T-helper 9 cell (primary cell): ENCODE data around the gene FBXO3.

Experiments
- DNase-seq: peaks from one replicate; pipeline ENCODE4 v3.0.0-alpha.2; 2020

FBXO3 gene

GRCh38 chr11:33700502-33701271 lies 73.6 kb downstream of the FBXO3 start, which contains the start of gene C11orf91:
Gene C11orf91, minus strand, starts transcription at chr11:33700826. Its CDS starts 86 bp downstream, at chr11:33700740.
- peak; percentile 97 for DNase-seq

- no peak for DNase-seq
These were observed 74.2 kb downstream of the FBXO3 start for GRCh38 chr11:33700063-33700501.

- no peak for DNase-seq
These were observed 74.7 kb downstream of the FBXO3 start for GRCh38 chr11:33699515-33700062.

- DNase-seq: no peak
These were observed 75.4 kb downstream of the FBXO3 start for GRCh38 chr11:33698921-33699320.

GRCh38 chr11:33697997-33698396 lies 76.3 kb downstream of the FBXO3 start:
- DNase-seq: no peak

GRCh38 chr11:33696931-33697638 lies 77.2 kb downstream of the FBXO3 start:
- DNase-seq: no peak

GRCh38 chr11:33696411-33696810 lies 77.9 kb downstream of the FBXO3 start:
- DNase-seq: no peak

GRCh38 chr11:33695051-33695566 lies 79.2 kb downstream of the FBXO3 start:
- no peak for DNase-seq

GRCh38 chr11:33694346-33695050 lies 79.8 kb downstream of the FBXO3 start:
- DNase-seq: no peak

- DNase-seq: no peak
These were observed 81.8 kb downstream of the FBXO3 start for GRCh38 chr11:33692541-33692940.

- no peak for DNase-seq
These were observed 82.3 kb downstream of the FBXO3 start for GRCh38 chr11:33692013-33692504.

- DNase-seq: no peak
These were observed 83.1 kb downstream of the FBXO3 start for GRCh38 chr11:33691066-33691864.
